SK-N-MC (cell line): ENCODE measurements around the gene PIK3C2G.

Experiments
- EZH2 ChIP-seq: fragments of 200-600 bp; sonication (generic); IDR thresholded peaks from one replicate; pipeline ENCODE4 v1.6.1; 2017; ENCODE audit warnings: antibody characterized with exemption
- FOXP2 ChIP-seq: optimal IDR thresholded peaks from 2 replicates; pipeline ENCODE3; 2011; ENCODE audit warnings: mild to moderate bottlenecking, moderate library complexity; ENCODE audit not compliant: insufficient read depth; ENCODE audit errors: extremely low read length, control extremely low read depth
- POLR2AphosphoS5 ChIP-seq: IDR thresholded peaks from 2 replicates; pipeline ENCODE4 v1.6.1; 2012; ENCODE audit warnings: mild to moderate bottlenecking, low read depth, low read length, borderline replicate concordance

DNA sequence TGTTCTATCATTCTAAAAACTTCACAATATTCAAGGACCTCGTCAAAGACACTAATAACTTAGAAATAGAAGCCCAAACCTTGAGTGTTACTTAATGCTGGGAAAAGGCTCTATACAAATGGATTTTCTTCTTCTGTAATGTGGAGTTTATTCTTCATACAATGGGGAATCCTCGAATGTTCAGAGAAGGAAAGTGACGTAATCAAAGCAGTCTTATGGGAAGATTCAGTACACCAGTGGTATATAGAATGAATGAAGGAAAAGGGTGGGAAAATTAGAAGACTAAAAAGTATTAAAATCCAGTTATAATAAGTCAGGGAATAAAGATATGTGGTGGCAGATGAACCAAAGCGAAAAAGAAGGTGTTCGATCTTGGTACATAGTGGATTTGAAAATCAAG is 370.0 kb downstream of the PIK3C2G start:
- TF ChIP-seq POLR2AphosphoS5 (no peak), EZH2 (no peak), FOXP2 (no peak)
